ENCODE measurements around the gene BMP5.

GRCh38 chr6:55776113-55776512 is 99.3 kb downstream of the BMP5 start:
- TF ChIP-seq HDAC6 (IDR thresholded peaks at IDR 0.05; ENCODE audit: low read depth, low read length) (no peak), SIN3A (conservative IDR thresholded peaks at IDR 0.05 in 1 of 2, IDR thresholded peaks at IDR 0.05 in 1 of 2; ENCODE audit: low read depth in 1 of 2, low read length in 2 of 2) (no peak), SAP30 (IDR thresholded peaks at IDR 0.05; ENCODE audit: insufficient read depth, insufficient replicate concordance, low read length) (no peak), YY1 (IDR thresholded peaks at IDR 0.05; ENCODE audit: low read depth, low read length) (no peak), RFX5 (IDR thresholded peaks at IDR 0.05; ENCODE audit: borderline replicate concordance, low read depth, low read length) (no peak), SUZ12 (IDR thresholded peaks at IDR 0.05; ENCODE audit: low read length) (no peak), POLR2A (IDR thresholded peaks at IDR 0.05; ENCODE audit: control extremely low read depth in 1 of 2, low read depth in 2 of 2, low read length in 2 of 2) (no peak), SP2 (IDR thresholded peaks at IDR 0.05; ENCODE audit: low read length) (no peak), BRCA1 (IDR thresholded peaks at IDR 0.05; ENCODE audit: low read depth, low read length) (no peak), EP300 (IDR thresholded peaks at IDR 0.05; ENCODE audit: borderline replicate concordance in 1 of 2, low read depth in 2 of 2, low read length in 2 of 2) (no peak), ZNF274 (IDR thresholded peaks at IDR 0.05; ENCODE audit: borderline replicate concordance, extremely low read depth, low read length) (no peak), TAF1 (IDR thresholded peaks at IDR 0.05; ENCODE audit: low read depth, low read length) (no peak)
- TF ChIP-seq, protein P1, sequence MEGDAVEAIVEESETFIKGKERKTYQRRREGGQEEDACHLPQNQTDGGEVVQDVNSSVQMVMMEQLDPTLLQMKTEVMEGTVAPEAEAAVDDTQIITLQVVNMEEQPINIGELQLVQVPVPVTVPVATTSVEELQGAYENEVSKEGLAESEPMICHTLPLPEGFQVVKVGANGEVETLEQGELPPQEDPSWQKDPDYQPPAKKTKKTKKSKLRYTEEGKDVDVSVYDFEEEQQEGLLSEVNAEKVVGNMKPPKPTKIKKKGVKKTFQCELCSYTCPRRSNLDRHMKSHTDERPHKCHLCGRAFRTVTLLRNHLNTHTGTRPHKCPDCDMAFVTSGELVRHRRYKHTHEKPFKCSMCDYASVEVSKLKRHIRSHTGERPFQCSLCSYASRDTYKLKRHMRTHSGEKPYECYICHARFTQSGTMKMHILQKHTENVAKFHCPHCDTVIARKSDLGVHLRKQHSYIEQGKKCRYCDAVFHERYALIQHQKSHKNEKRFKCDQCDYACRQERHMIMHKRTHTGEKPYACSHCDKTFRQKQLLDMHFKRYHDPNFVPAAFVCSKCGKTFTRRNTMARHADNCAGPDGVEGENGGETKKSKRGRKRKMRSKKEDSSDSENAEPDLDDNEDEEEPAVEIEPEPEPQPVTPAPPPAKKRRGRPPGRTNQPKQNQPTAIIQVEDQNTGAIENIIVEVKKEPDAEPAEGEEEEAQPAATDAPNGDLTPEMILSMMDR (IDR thresholded peaks at IDR 0.05; ENCODE audit: control extremely low read depth in 1 of 3, insufficient read depth in 1 of 3, low read depth in 1 of 3, low read length in 3 of 3): no peak
- TF ChIP-seq, protein P2, sequence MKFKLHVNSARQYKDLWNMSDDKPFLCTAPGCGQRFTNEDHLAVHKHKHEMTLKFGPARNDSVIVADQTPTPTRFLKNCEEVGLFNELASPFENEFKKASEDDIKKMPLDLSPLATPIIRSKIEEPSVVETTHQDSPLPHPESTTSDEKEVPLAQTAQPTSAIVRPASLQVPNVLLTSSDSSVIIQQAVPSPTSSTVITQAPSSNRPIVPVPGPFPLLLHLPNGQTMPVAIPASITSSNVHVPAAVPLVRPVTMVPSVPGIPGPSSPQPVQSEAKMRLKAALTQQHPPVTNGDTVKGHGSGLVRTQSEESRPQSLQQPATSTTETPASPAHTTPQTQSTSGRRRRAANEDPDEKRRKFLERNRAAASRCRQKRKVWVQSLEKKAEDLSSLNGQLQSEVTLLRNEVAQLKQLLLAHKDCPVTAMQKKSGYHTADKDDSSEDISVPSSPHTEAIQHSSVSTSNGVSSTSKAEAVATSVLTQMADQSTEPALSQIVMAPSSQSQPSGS (IDR thresholded peaks at IDR 0.05; ENCODE audit: low read length): no peak
